OCI-LY7 (cell line): Measurements from ENCODE around the gene DEGS2. TPM values are rescaled to one million over a fixed set of nuclear protein-coding genes. Genes with fewer than 3 reads are reported as not detected.

Source experiments
- BruUV-seq: library from RNA; stranded (reverse); fragments of 400-500 nt; replicated peaks from 2 replicates; lab custom pipeline; 2021; lab: Mats Ljungman, UMichigan
- CTCF ChIA-PET: fragments of 300-600 bp; sonication (Branson Sonifier 250); formaldehyde crosslinking; loops from one replicate; lab custom pipeline; 2022; ENCODE audit warnings: antibody characterized with exemption; ENCODE audit not compliant: unreplicated experiment; lab: Charles Lee
- POLR2A ChIA-PET: fragments of 300-600 bp; sonication (Branson Sonifier 250); formaldehyde crosslinking; loops from one replicate; lab custom pipeline; 2022; ENCODE audit warnings: antibody characterized with exemption; lab: Charles Lee
- DNase-seq: peaks from one replicate; pipeline ENCODE4 v3.0.0-alpha.2; 2015; ENCODE audit warnings: low spot score
- H2AFZ ChIP-seq: fragments of 200-600 bp; sonication (generic), shearing (Covaris generic); 2 replicates; pipeline ENCODE4 v1.6.1; 2014; ENCODE audit warnings: mild to moderate bottlenecking, antibody characterized with exemption, low read length, moderate library complexity
- H3K27ac ChIP-seq: fragments of 200-600 bp; sonication (generic); 2 replicates; pipeline ENCODE4 v1.5.1; 2014; ENCODE audit warnings: mixed run types, low read depth, mild to moderate bottlenecking, moderate library complexity, low read length, inconsistent platforms; ENCODE audit not compliant: poor library complexity, severe bottlenecking
- H3K36me3 ChIP-seq: fragments of 200-600 bp; sonication (generic); 2 replicates; pipeline ENCODE4 v1.6.1; 2014; ENCODE audit warnings: mild to moderate bottlenecking, antibody characterized with exemption, low read length, moderate library complexity, mixed read lengths; ENCODE audit not compliant: insufficient read depth
- H3K4me1 ChIP-seq: fragments of 200-600 bp; sonication (generic); 2 replicates; pipeline ENCODE4 v1.5.1; 2014; ENCODE audit warnings: mild to moderate bottlenecking, low read length; ENCODE audit not compliant: insufficient read depth, poor library complexity, severe bottlenecking
- H3K4me2 ChIP-seq: fragments of 200-600 bp; sonication (generic); 2 replicates; pipeline ENCODE4 v1.6.1; 2014; ENCODE audit warnings: mild to moderate bottlenecking, low read length
- H3K4me3 ChIP-seq: fragments of 200-600 bp; sonication (generic); 2 replicates; pipeline ENCODE4 v1.5.1; 2014; ENCODE audit warnings: mild to moderate bottlenecking, low read depth, low read length; ENCODE audit not compliant: poor library complexity, severe bottlenecking
- H3K79me2 ChIP-seq: fragments of 200-600 bp; sonication (generic); 2 replicates; pipeline ENCODE4 v1.6.1; 2016; ENCODE audit warnings: low read depth, mild to moderate bottlenecking, low read length, moderate library complexity, mixed read lengths; ENCODE audit not compliant: insufficient read depth
- H3K9me2 ChIP-seq: fragments of 200-600 bp; sonication (generic); 2 replicates; pipeline ENCODE4 v1.6.1; 2016; ENCODE audit warnings: mild to moderate bottlenecking, low read length, mixed read lengths; ENCODE audit not compliant: insufficient read depth
- H3K9me3 ChIP-seq: fragments of 200-600 bp; sonication (generic); 2 replicates; pipeline ENCODE4 v1.6.1; 2014; ENCODE audit warnings: mild to moderate bottlenecking, mixed run types, low read length, mixed read lengths
- H4K20me1 ChIP-seq: fragments of 200-600 bp; sonication (generic); 2 replicates; pipeline ENCODE4 v1.6.1; 2014; ENCODE audit warnings: mild to moderate bottlenecking, antibody characterized with exemption, low read length, moderate library complexity, mixed read lengths; ENCODE audit not compliant: insufficient read depth
- EZH2phosphoT487 ChIP-seq: fragments of 200-600 bp; sonication (generic); IDR thresholded peaks from 2 replicates; pipeline ENCODE4 v1.6.1; 2018; ENCODE audit warnings: low read depth, borderline replicate concordance, mild to moderate bottlenecking, mixed run types, antibody characterized with exemption, low read length, moderate library complexity, mixed read lengths
- intact Hi-C: fragments of 100-400 bp; cut with micrococcal nuclease; formaldehyde crosslinking; loops from one replicate; pipeline ENCODE4 v1.10.0; 2022; ENCODE audit not compliant: unreplicated experiment
- total RNA-seq, 2 experiments: library from RNA; depleted of rRNA in 1 of 2; stranded (reverse); fragments of >200 nt in 1 of 2; shearing (Covaris generic) in 1 of 2; gene quantifications; 2 replicates each; pipeline ENCODE4 v1.2.3, GENCODE V29; 2014 to 2022
- TF ChIP-seq, protein P1 (sequence below): fragments of 200-600 bp; sonication (generic); conservative IDR thresholded peaks from 2 replicates; pipeline ENCODE4 v1.5.1; 2014; ENCODE audit warnings: mild to moderate bottlenecking, antibody characterized with exemption, low read length, moderate library complexity, mixed read lengths

DEGS2 gene
- total RNA-seq, 2 experiments from 2014 or later, result 8.3 to 14.6 TPM

DNA sequence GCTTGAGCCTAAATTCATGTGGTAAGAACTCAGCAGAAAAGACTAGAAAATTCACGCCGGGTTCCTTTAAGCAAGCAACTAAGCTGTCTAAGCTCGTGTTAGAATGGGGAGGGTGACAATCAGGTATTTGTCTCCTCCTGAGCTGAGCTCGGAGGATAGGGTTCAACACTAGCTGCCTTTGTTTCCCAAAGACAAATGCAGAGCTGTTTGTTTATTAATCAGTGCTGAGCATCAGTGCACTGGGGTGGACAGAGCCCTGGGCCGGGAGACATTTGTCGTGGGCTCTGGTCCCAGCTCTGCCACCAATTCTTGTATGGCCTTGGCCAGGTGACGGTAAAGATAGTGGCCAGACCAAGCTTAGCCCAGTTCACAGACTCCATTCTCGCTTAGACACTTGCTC lies 43.7 kb downstream of the DEGS2 start:
- no peak overlapping the region for H3K4me3 ChIP-seq
- ChIA-PET POLR2A (interaction anchor here (0.7 kb wide), 1 partner anchor 1411 kb away, joined by 4 read pairs; no protein-coding TSS in a partner anchor), CTCF (no interaction called here)
- H3K36me3 ChIP-seq, result peaks cover 46% of the 10 kb centered on the region; the same call in 1 of the 2 replicates
- no peak overlapping the region for H2AFZ ChIP-seq
- H3K27ac ChIP-seq, result no peak overlapping the region
- TF ChIP-seq, protein P1, sequence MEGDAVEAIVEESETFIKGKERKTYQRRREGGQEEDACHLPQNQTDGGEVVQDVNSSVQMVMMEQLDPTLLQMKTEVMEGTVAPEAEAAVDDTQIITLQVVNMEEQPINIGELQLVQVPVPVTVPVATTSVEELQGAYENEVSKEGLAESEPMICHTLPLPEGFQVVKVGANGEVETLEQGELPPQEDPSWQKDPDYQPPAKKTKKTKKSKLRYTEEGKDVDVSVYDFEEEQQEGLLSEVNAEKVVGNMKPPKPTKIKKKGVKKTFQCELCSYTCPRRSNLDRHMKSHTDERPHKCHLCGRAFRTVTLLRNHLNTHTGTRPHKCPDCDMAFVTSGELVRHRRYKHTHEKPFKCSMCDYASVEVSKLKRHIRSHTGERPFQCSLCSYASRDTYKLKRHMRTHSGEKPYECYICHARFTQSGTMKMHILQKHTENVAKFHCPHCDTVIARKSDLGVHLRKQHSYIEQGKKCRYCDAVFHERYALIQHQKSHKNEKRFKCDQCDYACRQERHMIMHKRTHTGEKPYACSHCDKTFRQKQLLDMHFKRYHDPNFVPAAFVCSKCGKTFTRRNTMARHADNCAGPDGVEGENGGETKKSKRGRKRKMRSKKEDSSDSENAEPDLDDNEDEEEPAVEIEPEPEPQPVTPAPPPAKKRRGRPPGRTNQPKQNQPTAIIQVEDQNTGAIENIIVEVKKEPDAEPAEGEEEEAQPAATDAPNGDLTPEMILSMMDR, result no peak
- no peak for TF ChIP-seq EZH2phosphoT487
- H3K79me2 ChIP-seq, result no peaks in the 10 kb centered on the region
- intact Hi-C loops, result no loop called here
- peaks cover 14% of the 10 kb centered on the region for H3K4me1 ChIP-seq
- no peaks in the 10 kb centered on the region for H3K9me2 ChIP-seq
- H3K4me2 ChIP-seq, result no peak overlapping the region
- no peak for DNase-seq
- no peaks in the 10 kb centered on the region for H3K9me3 ChIP-seq
- BruUV-seq, result no TSS peak
- no peaks in the 10 kb centered on the region for H4K20me1 ChIP-seq

- peaks cover 51% of the 10 kb centered on the region; the same call in 1 of the 2 replicates for H3K36me3 ChIP-seq
- CTCF ChIA-PET, result no interaction called here
- POLR2A ChIA-PET, result no interaction called here
- no peaks in the 10 kb centered on the region for H3K79me2 ChIP-seq
- no peak for TF ChIP-seq EZH2phosphoT487
- TF ChIP-seq, protein P1, result no peak
- H3K9me2 ChIP-seq, result no peaks in the 10 kb centered on the region
- peaks cover 14% of the 10 kb centered on the region for H3K4me1 ChIP-seq
- H3K4me2 ChIP-seq, result no peak overlapping the region
- H3K9me3 ChIP-seq, result no peaks in the 10 kb centered on the region
- intact Hi-C loops, result no loop called here
- DNase-seq, result no peak
- no TSS peak for BruUV-seq
- no peak overlapping the region for H3K27ac ChIP-seq
- H3K4me3 ChIP-seq, result no peak overlapping the region
- H2AFZ ChIP-seq, result no peak overlapping the region
- no peaks in the 10 kb centered on the region for H4K20me1 ChIP-seq
Observed at GRCh38 chr14:100115236-100115635, 44.2 kb downstream of the DEGS2 start.

- Histone ChIP-seq H3K27ac (no peak overlapping the region), H3K79me2 (no peaks in the 10 kb centered on the region), H3K4me3 (no peak overlapping the region), H2AFZ (no peak overlapping the region), H3K4me2 (no peak overlapping the region), H3K36me3 (peaks cover 57% of the 10 kb centered on the region), H3K4me1 (peaks cover 14% of the 10 kb centered on the region), H4K20me1 (no peaks in the 10 kb centered on the region), H3K9me2 (no peaks in the 10 kb centered on the region), H3K9me3 (no peaks in the 10 kb centered on the region)
- no peak for DNase-seq
- TF ChIP-seq EZH2phosphoT487, result no peak
- TF ChIP-seq, protein P1, result no peak
- BruUV-seq, result no TSS peak
- ChIA-PET CTCF (no interaction called here), POLR2A (no interaction called here)
- intact Hi-C loops, result no loop called here
Observed at GRCh38 chr14:100114109-100114765, 45.2 kb downstream of the DEGS2 start.
